AG09309 (cell line): ENCODE results near the gene CYP2W1.

Source experiments
- DNase-seq: peaks from one replicate; pipeline ENCODE4 v3.0.0-alpha.2; 2010; ENCODE audit warnings: low read depth
- H3K4me3 ChIP-seq: 2 replicates; pipeline ENCODE4 v1.5.1; 2011; ENCODE audit warnings: mild to moderate bottlenecking, low read depth, low read length, moderate library complexity; ENCODE audit not compliant: control insufficient read depth
- TF ChIP-seq, protein P1 (sequence below): IDR thresholded peaks from 2 replicates; pipeline ENCODE4 v1.5.1; 2011; ENCODE audit warnings: mild to moderate bottlenecking, low read depth, low read length, inconsistent platforms; ENCODE audit not compliant: insufficient read depth, control insufficient read depth; ENCODE audit errors: missing control alignments

Gene CYP2W1

GRCh38 chr7:1025743-1026581 lies 43.0 kb downstream of the CYP2W1 start:
- H3K4me3 ChIP-seq: no peak overlapping the region
- TF ChIP-seq, protein P1, sequence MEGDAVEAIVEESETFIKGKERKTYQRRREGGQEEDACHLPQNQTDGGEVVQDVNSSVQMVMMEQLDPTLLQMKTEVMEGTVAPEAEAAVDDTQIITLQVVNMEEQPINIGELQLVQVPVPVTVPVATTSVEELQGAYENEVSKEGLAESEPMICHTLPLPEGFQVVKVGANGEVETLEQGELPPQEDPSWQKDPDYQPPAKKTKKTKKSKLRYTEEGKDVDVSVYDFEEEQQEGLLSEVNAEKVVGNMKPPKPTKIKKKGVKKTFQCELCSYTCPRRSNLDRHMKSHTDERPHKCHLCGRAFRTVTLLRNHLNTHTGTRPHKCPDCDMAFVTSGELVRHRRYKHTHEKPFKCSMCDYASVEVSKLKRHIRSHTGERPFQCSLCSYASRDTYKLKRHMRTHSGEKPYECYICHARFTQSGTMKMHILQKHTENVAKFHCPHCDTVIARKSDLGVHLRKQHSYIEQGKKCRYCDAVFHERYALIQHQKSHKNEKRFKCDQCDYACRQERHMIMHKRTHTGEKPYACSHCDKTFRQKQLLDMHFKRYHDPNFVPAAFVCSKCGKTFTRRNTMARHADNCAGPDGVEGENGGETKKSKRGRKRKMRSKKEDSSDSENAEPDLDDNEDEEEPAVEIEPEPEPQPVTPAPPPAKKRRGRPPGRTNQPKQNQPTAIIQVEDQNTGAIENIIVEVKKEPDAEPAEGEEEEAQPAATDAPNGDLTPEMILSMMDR: no peak
- no peak for DNase-seq

DNA sequence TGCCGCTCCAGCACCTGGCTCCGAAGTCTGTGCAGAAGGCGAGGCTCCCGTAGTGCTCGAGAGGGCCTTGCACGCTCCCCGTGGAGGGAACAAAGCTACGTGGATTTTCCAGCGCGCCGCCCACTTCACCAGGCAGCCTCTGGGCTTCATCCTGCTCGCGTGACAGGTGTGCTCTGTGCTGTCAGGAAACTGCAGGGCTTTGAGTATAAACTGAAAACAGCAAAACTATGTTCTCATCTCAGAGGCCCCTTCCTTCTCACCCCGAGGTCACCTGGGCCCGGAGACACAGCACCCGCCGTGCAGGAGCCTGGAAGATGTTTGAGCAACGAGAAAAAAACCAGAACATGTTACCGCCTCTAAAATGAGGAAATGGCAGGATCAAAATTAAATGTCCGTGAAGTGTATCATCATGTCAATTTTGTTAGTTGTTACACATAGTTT lies 43.8 kb downstream of the CYP2W1 start:
- TF ChIP-seq, protein P1: no peak
- no peak for DNase-seq
- peak overlapping the region; percentile 72; the same call in 1 of the 2 replicates for H3K4me3 ChIP-seq

- TF ChIP-seq, protein P1: no peak
- peak overlapping the region; percentile 72 for H3K4me3 ChIP-seq
- DNase-seq: no peak
These were observed 44.5 kb downstream of the CYP2W1 start for GRCh38 chr7:1027242-1028043.

DNA sequence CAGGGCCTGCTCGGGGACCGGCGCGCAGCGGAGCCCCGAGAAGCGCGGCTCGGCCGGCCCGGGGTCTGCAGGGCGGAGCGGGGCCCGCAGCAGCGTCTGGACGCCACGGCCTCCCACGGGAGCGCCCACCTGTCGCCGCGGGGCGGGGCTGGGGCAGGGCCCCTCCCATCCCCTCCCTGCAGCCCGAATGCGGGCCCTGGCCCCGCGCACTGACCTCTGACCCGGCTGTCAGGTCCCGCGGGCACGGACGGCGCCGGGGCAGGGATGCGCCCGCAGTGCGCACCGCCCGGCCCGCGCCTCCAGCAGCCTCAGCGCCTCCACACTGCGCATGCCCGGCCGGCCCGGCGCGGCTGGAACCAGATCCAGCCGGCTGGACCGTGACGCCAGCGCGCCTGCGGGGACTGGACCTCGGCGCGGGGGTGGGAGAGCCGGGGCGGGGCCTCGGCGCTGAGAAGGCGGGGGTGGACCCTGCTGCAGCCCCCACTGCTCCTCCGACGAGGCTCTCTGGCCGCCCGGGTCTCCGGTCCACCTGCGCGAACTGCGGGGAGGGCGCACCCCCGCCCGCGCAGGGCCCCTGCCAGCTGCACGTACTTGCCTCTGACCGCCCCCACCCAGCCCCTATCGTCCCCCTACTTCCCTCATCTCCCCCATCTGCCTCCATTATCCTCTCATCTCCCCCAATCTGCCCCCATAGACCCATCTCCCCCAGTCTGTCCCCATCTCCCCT lies 45.2 kb downstream of the CYP2W1 start:
- H3K4me3 ChIP-seq: peak overlapping the region; percentile 72
- peak; percentile 43 for DNase-seq
- TF ChIP-seq, protein P1: no peak

DNA sequence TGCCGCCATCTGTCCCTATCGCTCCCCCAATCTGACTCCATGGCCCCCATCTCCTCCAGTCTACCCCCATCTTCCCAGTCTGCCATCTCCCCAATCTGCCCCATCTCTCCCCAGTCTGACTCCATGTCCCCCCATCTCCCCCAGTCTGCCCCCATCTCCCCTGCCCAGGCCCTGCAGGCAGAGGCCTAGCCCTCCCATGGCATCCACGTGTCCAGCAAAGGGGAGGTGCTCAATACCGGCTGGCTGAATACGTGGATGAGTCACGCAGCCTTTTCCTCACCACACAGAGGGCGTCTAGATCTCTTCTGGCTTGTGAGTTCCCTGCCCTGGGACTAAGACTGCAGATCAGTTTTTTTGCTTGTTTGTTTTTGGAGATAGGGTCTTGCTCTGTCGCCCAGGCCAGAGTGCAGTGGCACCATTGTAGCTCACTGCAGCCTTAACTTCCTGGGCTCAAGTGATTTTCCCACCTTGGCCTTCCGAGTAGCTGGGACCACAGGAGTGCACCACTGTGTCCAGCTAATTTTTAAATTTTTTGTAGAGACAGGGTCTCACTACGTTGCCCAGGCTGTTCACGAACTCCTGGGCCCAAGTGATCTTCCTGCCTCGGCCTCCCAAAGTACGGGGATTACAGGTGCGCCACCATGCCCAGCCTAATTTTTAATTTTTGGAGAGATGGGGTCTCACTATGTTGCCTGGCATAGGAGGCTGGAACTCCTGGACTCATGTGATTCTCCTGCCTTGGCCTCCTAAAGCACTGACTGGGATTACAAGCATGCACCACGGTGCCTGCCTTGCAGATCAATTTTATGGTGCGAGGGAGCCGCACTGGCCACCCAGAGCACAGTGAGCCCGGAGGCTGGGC lies 46.0 kb downstream of the CYP2W1 start:
- DNase-seq: peak; percentile 75
- H3K4me3 ChIP-seq: peak overlapping the region; percentile 37
- TF ChIP-seq, protein P1: no peak
